HEK293 (cell line): Measurements from ENCODE around the gene ARID3A.

Source experiments
- HOXD13 ChIP-seq: sonication (generic); formaldehyde crosslinking; IDR thresholded peaks from 2 replicates; pipeline ENCODE4 v1.8.0; 2022; ENCODE audit warnings: missing genetic modification reagents, borderline replicate concordance
- ZNF274 ChIP-seq, 2 experiments: fragments of 200-500 bp in 1 of 2; fragments of 450-650 bp in 1 of 2; sonication (Bioruptor generic) in 1 of 2; formaldehyde crosslinking in 1 of 2; IDR thresholded peaks; 2 replicates each; pipeline versions ENCODE4 v1.5.1 to v1.6.1; 2014 to 2016; ENCODE audit warnings: borderline replicate concordance in 1 of 2, inconsistent platforms in 1 of 2, low read length in 1 of 2, missing biosample characterization in 1 of 2, missing genetic modification characterization in 1 of 2
- ZNF302 ChIP-seq: fragments of 450-650 bp; formaldehyde crosslinking; IDR thresholded peaks from 2 replicates; pipeline ENCODE4 v1.5.1; 2016; ENCODE audit warnings: missing biosample characterization, missing genetic modification characterization, low read depth
- ZNF830 ChIP-seq: fragments of 450-650 bp; IDR thresholded peaks from 2 replicates; pipeline ENCODE4 v1.5.0; 2018; ENCODE audit warnings: missing biosample characterization, missing genetic modification characterization, low read depth, mild to moderate bottlenecking, moderate library complexity
- TF ChIP-seq, protein P1 (sequence below): fragments of 450-650 bp; formaldehyde crosslinking; IDR thresholded peaks from 2 replicates; pipeline ENCODE4 v1.5.1; 2016; ENCODE audit warnings: missing biosample characterization, missing genetic modification characterization

GRCh38 chr19:881385-882071, 44.3 kb upstream of the ARID3A start:
- TF ChIP-seq, protein P1, sequence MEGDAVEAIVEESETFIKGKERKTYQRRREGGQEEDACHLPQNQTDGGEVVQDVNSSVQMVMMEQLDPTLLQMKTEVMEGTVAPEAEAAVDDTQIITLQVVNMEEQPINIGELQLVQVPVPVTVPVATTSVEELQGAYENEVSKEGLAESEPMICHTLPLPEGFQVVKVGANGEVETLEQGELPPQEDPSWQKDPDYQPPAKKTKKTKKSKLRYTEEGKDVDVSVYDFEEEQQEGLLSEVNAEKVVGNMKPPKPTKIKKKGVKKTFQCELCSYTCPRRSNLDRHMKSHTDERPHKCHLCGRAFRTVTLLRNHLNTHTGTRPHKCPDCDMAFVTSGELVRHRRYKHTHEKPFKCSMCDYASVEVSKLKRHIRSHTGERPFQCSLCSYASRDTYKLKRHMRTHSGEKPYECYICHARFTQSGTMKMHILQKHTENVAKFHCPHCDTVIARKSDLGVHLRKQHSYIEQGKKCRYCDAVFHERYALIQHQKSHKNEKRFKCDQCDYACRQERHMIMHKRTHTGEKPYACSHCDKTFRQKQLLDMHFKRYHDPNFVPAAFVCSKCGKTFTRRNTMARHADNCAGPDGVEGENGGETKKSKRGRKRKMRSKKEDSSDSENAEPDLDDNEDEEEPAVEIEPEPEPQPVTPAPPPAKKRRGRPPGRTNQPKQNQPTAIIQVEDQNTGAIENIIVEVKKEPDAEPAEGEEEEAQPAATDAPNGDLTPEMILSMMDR (tag by site-specific recombination), result no peak
- no peak for TF ChIP-seq HOXD13 (CRISPR knock-in tag)
- TF ChIP-seq ZNF274 (IDR thresholded peaks at IDR 0.05; ENCODE audit: low read length), result no peak
- TF ChIP-seq ZNF274 (tag by site-specific recombination; IDR thresholded peaks at IDR 0.05; ENCODE audit: borderline replicate concordance), result no peak
- no peak for TF ChIP-seq ZNF302 (tag by site-specific recombination)
- no peak for TF ChIP-seq ZNF830 (tag by site-specific recombination)
